Measurements from ENCODE around the gene CYP1A1. TPM values are rescaled to one million over a fixed set of nuclear protein-coding genes. Genes with fewer than 3 reads are reported as not detected.

CYP1A1 gene
- polyA plus RNA-seq, 4 donors = 0.03 to 0.11 TPM; not detected in 2

- DNase-seq (ENCODE audit: low read depth in 4 of 4, low spot score in 3 of 4) = no peak
Measured at GRCh38 chr15:74696398-74696729, 29.0 kb downstream of the CYP1A1 start.

DNA sequence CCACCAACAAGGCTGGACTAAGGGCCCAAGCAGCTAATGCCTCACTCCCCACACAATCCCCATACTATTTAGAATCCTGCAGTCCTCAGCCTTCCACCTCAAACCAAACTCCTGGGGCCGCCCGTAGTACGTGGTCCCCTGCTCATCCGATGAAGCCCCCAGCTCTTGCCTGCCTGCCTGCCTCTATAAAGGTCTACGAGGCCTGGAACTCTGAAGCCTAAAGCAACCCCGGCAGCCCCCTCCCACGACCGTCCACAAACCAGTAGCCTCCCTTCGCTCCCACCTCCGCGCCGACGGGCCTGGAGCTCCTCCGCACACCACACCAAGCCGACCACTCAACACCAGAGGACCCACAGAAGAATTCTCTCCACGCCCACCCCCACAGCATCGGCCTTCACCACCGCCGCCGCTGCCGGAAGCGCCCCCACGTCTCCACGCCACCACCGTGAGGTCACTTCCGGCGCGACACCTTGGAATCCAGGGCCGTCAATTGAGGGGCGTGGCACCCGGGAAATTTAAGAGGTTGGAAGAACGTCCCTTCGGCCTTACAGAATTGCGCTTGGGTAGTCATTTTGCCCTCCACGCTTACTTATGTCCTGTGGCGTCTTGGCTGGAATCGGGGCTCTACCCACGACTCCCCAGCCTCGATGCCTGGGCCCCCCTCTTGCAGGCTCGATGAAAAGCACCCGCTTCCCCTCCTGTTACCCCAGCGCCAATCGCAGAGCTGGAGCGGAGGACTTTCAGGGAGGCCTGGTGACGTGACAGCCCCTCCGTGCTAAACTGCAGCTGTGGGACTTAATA, 29.5 kb downstream of the CYP1A1 start, which contains the start of gene EDC3:
EDC3 (minus strand) TSS at position 428 of the 801 bp plus-strand sequence. CDS start 20,900 bp downstream, outside the sequence.
- DNase-seq (ENCODE audit: low read depth in 4 of 4, low spot score in 3 of 4) = peak; percentile 84 to 90 (median 85)

- DNase-seq (ENCODE audit: low read depth in 4 of 4, low spot score in 3 of 4) = no peak
Measured at GRCh38 chr15:74692327-74692726, 33.0 kb downstream of the CYP1A1 start.

- no peak for DNase-seq (ENCODE audit: low read depth in 4 of 4, low spot score in 3 of 4)
Measured at GRCh38 chr15:74683758-74684157, 41.6 kb downstream of the CYP1A1 start.

GRCh38 chr15:74682954-74683353, 42.4 kb downstream of the CYP1A1 start:
- DNase-seq (ENCODE audit: low read depth in 4 of 4, low spot score in 3 of 4) = no peak

DNA sequence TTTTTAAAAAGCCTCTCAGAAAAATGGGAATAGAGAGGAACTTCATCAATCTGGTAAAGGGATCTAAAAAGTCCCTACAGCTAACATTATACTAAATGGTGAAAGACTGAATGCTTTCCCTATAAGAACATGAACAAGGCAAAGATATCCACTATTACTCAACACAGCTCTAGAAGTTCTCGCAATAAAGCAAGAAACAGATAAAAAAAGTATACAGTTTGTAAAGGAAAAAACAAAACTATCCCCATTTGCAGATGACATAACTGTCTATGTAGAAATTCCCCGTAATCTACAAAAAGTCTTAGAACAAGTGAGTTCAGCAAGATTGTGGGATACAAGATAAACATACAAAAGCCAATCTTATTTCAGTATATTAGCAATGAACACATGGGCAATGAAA, 44.9 kb downstream of the CYP1A1 start:
- no peak for DNase-seq (ENCODE audit: low read depth in 4 of 4, low spot score in 3 of 4)

GRCh38 chr15:74676801-74677200, 48.5 kb downstream of the CYP1A1 start:
- DNase-seq (ENCODE audit: low read depth in 4 of 4, low spot score in 3 of 4) = no peak

GRCh38 chr15:74674161-74674560, 51.2 kb downstream of the CYP1A1 start:
- no peak for DNase-seq (ENCODE audit: low read depth in 4 of 4, low spot score in 3 of 4)

DNA sequence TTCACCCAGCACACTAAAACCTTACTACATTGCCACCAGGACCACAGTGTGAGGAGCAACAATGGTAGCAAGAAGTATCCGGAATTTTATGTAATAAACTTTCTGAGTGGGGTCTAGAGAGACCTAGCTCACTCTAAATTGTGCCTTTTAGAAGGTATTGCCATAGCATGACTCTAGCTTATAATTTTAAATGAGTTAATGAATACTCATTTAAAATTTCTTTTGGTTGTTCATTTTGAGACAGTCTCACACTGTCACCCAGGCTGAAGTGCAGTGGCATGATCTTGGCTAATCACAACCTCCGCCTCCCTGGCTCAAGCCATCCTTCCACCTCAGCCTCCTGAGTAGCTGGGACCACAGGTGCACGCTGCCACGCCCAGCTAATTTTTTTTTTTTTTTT, 55.7 kb downstream of the CYP1A1 start:
- no peak for DNase-seq (ENCODE audit: low read depth in 4 of 4, low spot score in 3 of 4)

Other genes starting within 250 kb of the CYP1A1 start
- gene ARID3B, start 184.3 kb downstream of the CYP1A1 start, polyA plus RNA-seq (ENCODE audit: insufficient read length in 4 of 4) = 10 to 100 TPM; 12.9 to 16.1 (median 14.6) TPM
- 10 to 100 TPM; 67.0 to 77.2 (median 72.2) TPM for gene CLK3, start 109.7 kb downstream of the CYP1A1 start, polyA plus RNA-seq (ENCODE audit: insufficient read length in 4 of 4)
- 10 to 100 TPM; 37.3 to 45.4 (median 41.4) TPM for gene EDC3, start 29.5 kb downstream of the CYP1A1 start, polyA plus RNA-seq (ENCODE audit: insufficient read length in 4 of 4)
- gene CYP1A2, start 23.3 kb upstream of the CYP1A1 start, polyA plus RNA-seq (ENCODE audit: insufficient read length in 4 of 4) = under 1 TPM in 3 of 4 donors, not detected in 1; 0.08 to 0.24 (median 0.19) TPM
- gene CSK, start 56.6 kb upstream of the CYP1A1 start, polyA plus RNA-seq (ENCODE audit: insufficient read length in 4 of 4) = 10 to 100 TPM; 39.4 to 48.3 (median 42.7) TPM
- gene LMAN1L, start 87.3 kb upstream of the CYP1A1 start, polyA plus RNA-seq (ENCODE audit: insufficient read length in 4 of 4) = under 1 TPM in 1 of 4 donors, not detected in 3; 0.10 TPM
- gene CPLX3, start 101.1 kb upstream of the CYP1A1 start, polyA plus RNA-seq (ENCODE audit: insufficient read length in 4 of 4) = under 1 TPM in 2 of 4 donors, not detected in 2; 0.03 to 0.13 TPM
- gene ULK3, start 117.6 kb upstream of the CYP1A1 start, polyA plus RNA-seq (ENCODE audit: insufficient read length in 4 of 4) = 10 to 100 TPM; 33.0 to 36.6 (median 33.3) TPM
- gene SCAMP2, start 147.8 kb upstream of the CYP1A1 start, polyA plus RNA-seq (ENCODE audit: insufficient read length in 4 of 4) = 10 to 100 TPM; 76.5 to 84.0 (median 80.3) TPM
- 10 to 100 TPM; 50.2 to 70.2 (median 58.8) TPM for gene MPI, start 164.5 kb upstream of the CYP1A1 start, polyA plus RNA-seq (ENCODE audit: insufficient read length in 4 of 4)
- gene FAM219B, start 181.3 kb upstream of the CYP1A1 start, polyA plus RNA-seq (ENCODE audit: insufficient read length in 4 of 4) = 10 to 100 TPM; 52.5 to 59.1 (median 56.5) TPM
- 100 to 1,000 TPM; 214 to 224 (median 219) TPM for gene COX5A, start 212.5 kb upstream of the CYP1A1 start, polyA plus RNA-seq (ENCODE audit: insufficient read length in 4 of 4)
- gene RPP25, start 231.2 kb upstream of the CYP1A1 start, polyA plus RNA-seq (ENCODE audit: insufficient read length in 4 of 4) = 1 to 10 TPM; 2.5 to 3.0 (median 2.7) TPM